HepG2 (cell line): ENCODE results near the gene BCAS1.

Experiments used
- ELF4 ChIP-seq: sonication (generic); formaldehyde crosslinking; IDR thresholded peaks from 2 replicates; pipeline ENCODE4 v1.5.0; 2020; ENCODE audit warnings: missing genetic modification reagents, mild to moderate bottlenecking, moderate library complexity, borderline replicate concordance
- JUND ChIP-seq: sonication (generic); formaldehyde crosslinking; IDR thresholded peaks from 2 replicates; pipeline ENCODE4 v1.8.0; 2022; ENCODE audit warnings: mild to moderate bottlenecking, missing genetic modification reagents
- NR2C2 ChIP-seq: sonication (generic); formaldehyde crosslinking; IDR thresholded peaks from 2 replicates; pipeline ENCODE4 v1.4.0; 2020; ENCODE audit warnings: missing genetic modification reagents, mild to moderate bottlenecking, moderate library complexity, borderline replicate concordance
- POLR2A ChIP-seq, 2 experiments: IDR thresholded peaks; 2 replicates each; pipeline ENCODE4 v1.6.1; 2011; ENCODE audit warnings: low read depth in 2 of 2, low read length in 2 of 2, mild to moderate bottlenecking in 1 of 2, moderate library complexity in 1 of 2; ENCODE audit not compliant: insufficient read depth in 1 of 2
- PPARG ChIP-seq: conservative IDR thresholded peaks from 2 replicates; pipeline ENCODE4 v1.6.1; 2016; ENCODE audit warnings: missing biosample characterization, missing genetic modification reagents
- TARDBP ChIP-seq: sonication (generic); formaldehyde crosslinking; IDR thresholded peaks from 2 replicates; pipeline ENCODE4 v1.8.0; 2022; ENCODE audit warnings: mild to moderate bottlenecking, missing genetic modification reagents
- ZNF607 ChIP-seq: sonication (generic); formaldehyde crosslinking; IDR thresholded peaks from 2 replicates; pipeline ENCODE4 v1.5.1; 2020; ENCODE audit warnings: missing genetic modification reagents, mild to moderate bottlenecking, borderline replicate concordance
- TF ChIP-seq, protein P1 (sequence below): sonication (generic); formaldehyde crosslinking; IDR thresholded peaks from 2 replicates; pipeline ENCODE4 v1.5.0; 2020; ENCODE audit warnings: mild to moderate bottlenecking, missing genetic modification reagents, moderate library complexity
- TF ChIP-seq, protein P2 (sequence below): sonication (generic); formaldehyde crosslinking; IDR thresholded peaks from 2 replicates; pipeline ENCODE4 v1.5.1; 2020; ENCODE audit warnings: missing genetic modification reagents, mild to moderate bottlenecking, borderline replicate concordance
- TF ChIP-seq, protein P3 (sequence below): sonication (generic); formaldehyde crosslinking; IDR thresholded peaks from 2 replicates; pipeline ENCODE4 v1.4.0; 2020; ENCODE audit warnings: missing genetic modification reagents
- TF ChIP-seq, protein P4 (sequence below): sonication (generic); formaldehyde crosslinking; IDR thresholded peaks from 2 replicates; pipeline ENCODE4 v1.9.0; 2021; ENCODE audit warnings: mild to moderate bottlenecking, missing genetic modification reagents
- TF ChIP-seq, protein P5 (sequence below): sonication (generic); formaldehyde crosslinking; IDR thresholded peaks from 2 replicates; pipeline ENCODE4 v1.4.0; 2020; ENCODE audit warnings: missing genetic modification reagents, mild to moderate bottlenecking, borderline replicate concordance

DNA sequence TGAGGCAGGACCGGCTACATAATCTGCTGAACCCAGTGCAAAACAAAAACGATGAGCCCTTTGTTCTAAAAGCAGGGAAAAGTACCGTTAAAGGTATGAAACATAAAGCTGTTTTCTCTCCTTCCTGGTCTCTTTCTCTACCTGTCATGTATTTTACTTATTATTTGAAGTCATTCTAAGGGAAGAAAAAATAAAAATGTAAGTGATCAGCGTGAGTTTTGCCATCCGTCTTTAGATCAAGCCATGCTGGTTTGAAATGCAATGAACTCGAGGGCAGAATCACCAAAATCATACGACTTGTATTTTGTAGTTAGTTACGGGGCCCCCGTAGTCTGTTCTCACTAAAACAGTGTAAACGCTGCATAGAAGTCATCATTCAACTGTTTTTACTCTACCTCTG, 2.9 kb upstream of the BCAS1 start:
- TF ChIP-seq NR2C2 (CRISPR knock-in tag) (no peak), ELF4 (CRISPR knock-in tag) (no peak), JUND (CRISPR knock-in tag) (no peak), TARDBP (CRISPR knock-in tag) (no peak), ZNF607 (CRISPR knock-in tag) (no peak), POLR2A (IDR thresholded peaks at IDR 0.05; ENCODE audit: insufficient read depth in 1 of 2, low read depth in 2 of 2, low read length in 2 of 2) (no peak), PPARG (CRISPR knock-in tag) (no peak)
- TF ChIP-seq, protein P1, sequence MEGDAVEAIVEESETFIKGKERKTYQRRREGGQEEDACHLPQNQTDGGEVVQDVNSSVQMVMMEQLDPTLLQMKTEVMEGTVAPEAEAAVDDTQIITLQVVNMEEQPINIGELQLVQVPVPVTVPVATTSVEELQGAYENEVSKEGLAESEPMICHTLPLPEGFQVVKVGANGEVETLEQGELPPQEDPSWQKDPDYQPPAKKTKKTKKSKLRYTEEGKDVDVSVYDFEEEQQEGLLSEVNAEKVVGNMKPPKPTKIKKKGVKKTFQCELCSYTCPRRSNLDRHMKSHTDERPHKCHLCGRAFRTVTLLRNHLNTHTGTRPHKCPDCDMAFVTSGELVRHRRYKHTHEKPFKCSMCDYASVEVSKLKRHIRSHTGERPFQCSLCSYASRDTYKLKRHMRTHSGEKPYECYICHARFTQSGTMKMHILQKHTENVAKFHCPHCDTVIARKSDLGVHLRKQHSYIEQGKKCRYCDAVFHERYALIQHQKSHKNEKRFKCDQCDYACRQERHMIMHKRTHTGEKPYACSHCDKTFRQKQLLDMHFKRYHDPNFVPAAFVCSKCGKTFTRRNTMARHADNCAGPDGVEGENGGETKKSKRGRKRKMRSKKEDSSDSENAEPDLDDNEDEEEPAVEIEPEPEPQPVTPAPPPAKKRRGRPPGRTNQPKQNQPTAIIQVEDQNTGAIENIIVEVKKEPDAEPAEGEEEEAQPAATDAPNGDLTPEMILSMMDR (CRISPR knock-in tag), result no peak
- TF ChIP-seq, protein P2, sequence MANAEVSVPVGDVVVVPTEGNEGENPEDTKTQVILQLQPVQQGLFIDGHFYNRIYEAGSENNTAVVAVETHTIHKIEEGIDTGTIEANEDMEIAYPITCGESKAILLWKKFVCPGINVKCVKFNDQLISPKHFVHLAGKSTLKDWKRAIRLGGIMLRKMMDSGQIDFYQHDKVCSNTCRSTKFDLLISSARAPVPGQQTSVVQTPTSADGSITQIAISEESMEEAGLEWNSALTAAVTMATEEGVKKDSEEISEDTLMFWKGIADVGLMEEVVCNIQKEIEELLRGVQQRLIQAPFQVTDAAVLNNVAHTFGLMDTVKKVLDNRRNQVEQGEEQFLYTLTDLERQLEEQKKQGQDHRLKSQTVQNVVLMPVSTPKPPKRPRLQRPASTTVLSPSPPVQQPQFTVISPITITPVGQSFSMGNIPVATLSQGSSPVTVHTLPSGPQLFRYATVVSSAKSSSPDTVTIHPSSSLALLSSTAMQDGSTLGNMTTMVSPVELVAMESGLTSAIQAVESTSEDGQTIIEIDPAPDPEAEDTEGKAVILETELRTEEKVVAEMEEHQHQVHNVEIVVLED, result no peak
- TF ChIP-seq, protein P3, sequence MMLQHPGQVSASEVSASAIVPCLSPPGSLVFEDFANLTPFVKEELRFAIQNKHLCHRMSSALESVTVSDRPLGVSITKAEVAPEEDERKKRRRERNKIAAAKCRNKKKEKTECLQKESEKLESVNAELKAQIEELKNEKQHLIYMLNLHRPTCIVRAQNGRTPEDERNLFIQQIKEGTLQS, result no peak
- TF ChIP-seq, protein P4, sequence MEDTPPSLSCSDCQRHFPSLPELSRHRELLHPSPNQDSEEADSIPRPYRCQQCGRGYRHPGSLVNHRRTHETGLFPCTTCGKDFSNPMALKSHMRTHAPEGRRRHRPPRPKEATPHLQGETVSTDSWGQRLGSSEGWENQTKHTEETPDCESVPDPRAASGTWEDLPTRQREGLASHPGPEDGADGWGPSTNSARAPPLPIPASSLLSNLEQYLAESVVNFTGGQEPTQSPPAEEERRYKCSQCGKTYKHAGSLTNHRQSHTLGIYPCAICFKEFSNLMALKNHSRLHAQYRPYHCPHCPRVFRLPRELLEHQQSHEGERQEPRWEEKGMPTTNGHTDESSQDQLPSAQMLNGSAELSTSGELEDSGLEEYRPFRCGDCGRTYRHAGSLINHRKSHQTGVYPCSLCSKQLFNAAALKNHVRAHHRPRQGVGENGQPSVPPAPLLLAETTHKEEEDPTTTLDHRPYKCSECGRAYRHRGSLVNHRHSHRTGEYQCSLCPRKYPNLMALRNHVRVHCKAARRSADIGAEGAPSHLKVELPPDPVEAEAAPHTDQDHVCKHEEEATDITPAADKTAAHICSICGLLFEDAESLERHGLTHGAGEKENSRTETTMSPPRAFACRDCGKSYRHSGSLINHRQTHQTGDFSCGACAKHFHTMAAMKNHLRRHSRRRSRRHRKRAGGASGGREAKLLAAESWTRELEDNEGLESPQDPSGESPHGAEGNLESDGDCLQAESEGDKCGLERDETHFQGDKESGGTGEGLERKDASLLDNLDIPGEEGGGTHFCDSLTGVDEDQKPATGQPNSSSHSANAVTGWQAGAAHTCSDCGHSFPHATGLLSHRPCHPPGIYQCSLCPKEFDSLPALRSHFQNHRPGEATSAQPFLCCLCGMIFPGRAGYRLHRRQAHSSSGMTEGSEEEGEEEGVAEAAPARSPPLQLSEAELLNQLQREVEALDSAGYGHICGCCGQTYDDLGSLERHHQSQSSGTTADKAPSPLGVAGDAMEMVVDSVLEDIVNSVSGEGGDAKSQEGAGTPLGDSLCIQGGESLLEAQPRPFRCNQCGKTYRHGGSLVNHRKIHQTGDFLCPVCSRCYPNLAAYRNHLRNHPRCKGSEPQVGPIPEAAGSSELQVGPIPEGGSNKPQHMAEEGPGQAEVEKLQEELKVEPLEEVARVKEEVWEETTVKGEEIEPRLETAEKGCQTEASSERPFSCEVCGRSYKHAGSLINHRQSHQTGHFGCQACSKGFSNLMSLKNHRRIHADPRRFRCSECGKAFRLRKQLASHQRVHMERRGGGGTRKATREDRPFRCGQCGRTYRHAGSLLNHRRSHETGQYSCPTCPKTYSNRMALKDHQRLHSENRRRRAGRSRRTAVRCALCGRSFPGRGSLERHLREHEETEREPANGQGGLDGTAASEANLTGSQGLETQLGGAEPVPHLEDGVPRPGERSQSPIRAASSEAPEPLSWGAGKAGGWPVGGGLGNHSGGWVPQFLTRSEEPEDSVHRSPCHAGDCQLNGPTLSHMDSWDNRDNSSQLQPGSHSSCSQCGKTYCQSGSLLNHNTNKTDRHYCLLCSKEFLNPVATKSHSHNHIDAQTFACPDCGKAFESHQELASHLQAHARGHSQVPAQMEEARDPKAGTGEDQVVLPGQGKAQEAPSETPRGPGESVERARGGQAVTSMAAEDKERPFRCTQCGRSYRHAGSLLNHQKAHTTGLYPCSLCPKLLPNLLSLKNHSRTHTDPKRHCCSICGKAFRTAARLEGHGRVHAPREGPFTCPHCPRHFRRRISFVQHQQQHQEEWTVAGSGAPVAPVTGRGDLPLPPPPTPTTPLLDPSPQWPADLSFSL, result no peak
- TF ChIP-seq, protein P5, sequence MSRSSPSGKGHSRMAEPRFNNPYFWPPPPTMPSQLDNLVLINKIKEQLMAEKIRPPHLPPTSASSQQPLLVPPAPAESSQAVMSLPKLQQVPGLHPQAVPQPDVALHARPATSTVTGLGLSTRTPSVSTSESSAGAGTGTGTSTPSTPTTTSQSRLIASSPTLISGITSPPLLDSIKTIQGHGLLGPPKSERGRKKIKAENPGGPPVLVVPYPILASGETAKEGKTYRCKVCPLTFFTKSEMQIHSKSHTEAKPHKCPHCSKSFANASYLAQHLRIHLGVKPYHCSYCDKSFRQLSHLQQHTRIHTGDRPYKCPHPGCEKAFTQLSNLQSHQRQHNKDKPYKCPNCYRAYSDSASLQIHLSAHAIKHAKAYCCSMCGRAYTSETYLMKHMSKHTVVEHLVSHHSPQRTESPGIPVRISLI, result no peak
